HG02759 (cell line): ENCODE results near the gene CELSR3.

Source experiments
- ATAC-seq: cut with Tn5 transposase; IDR thresholded peaks from one replicate; pipeline ENCODE4 v1.9.1; 2021; ENCODE audit warnings: mild to moderate bottlenecking, moderate library complexity; ENCODE audit not compliant: unreplicated experiment

CELSR3 gene

GRCh38 chr3:48663489-48664312 lies 1.0 kb upstream of the CELSR3 start:
- peak; percentile 86 for ATAC-seq

- no peak for ATAC-seq
Measured at GRCh38 chr3:48662145-48662752, 437 bp downstream of the CELSR3 start.

- ATAC-seq: no peak
Measured at GRCh38 chr3:48661501-48662144, 1.1 kb downstream of the CELSR3 start.

GRCh38 chr3:48660800-48661400 lies 1.8 kb downstream of the CELSR3 start:
- no peak for ATAC-seq

GRCh38 chr3:48656841-48657281 lies 5.8 kb downstream of the CELSR3 start:
- ATAC-seq: no peak

- ATAC-seq: peak; percentile 71
Measured at GRCh38 chr3:48656061-48656840, 6.4 kb downstream of the CELSR3 start.

GRCh38 chr3:48655606-48656005 lies 7.1 kb downstream of the CELSR3 start:
- no peak for ATAC-seq

GRCh38 chr3:48655063-48655462 lies 7.6 kb downstream of the CELSR3 start:
- ATAC-seq: no peak

- no peak for ATAC-seq
Measured at GRCh38 chr3:48652923-48653715, 9.6 kb downstream of the CELSR3 start.

- no peak for ATAC-seq
Measured at GRCh38 chr3:48651771-48652170, 10.9 kb downstream of the CELSR3 start.

GRCh38 chr3:48650723-48651122 lies 12.0 kb downstream of the CELSR3 start:
- no peak for ATAC-seq

- no peak for ATAC-seq
Measured at GRCh38 chr3:48648188-48648850, 14.4 kb downstream of the CELSR3 start.

- ATAC-seq: no peak
Measured at GRCh38 chr3:48647714-48648113, 15.0 kb downstream of the CELSR3 start.

- ATAC-seq: no peak
Measured at GRCh38 chr3:48644898-48645760, 17.6 kb downstream of the CELSR3 start.

GRCh38 chr3:48642605-48643004 lies 20.1 kb downstream of the CELSR3 start:
- no peak for ATAC-seq

- ATAC-seq: no peak
Measured at GRCh38 chr3:48641396-48641795, 21.3 kb downstream of the CELSR3 start.

- no peak for ATAC-seq
Measured at GRCh38 chr3:48639944-48640606, 22.6 kb downstream of the CELSR3 start.

- no peak for ATAC-seq
Measured at GRCh38 chr3:48637305-48637704, 25.4 kb downstream of the CELSR3 start.
